Esophagus muscularis mucosa (tissue), 3 donors: ENCODE results near the gene WTIP.

Source experiments
- CTCF ChIP-seq, 3 experiments: fragments of 200-600 bp in 2 of 3; fragments of 450-650 bp in 1 of 3; sonication (generic) in 2 of 3; IDR thresholded peaks; one replicate each; pipeline ENCODE4 v1.5.1; 2017 to 2019; ENCODE audit warnings: antibody characterized with exemption in 3 of 3, mild to moderate bottlenecking in 2 of 3, moderate library complexity in 1 of 3
- EP300 ChIP-seq: sonication (generic); formaldehyde crosslinking; IDR thresholded peaks from one replicate; pipeline ENCODE4 v1.6.1; 2017; ENCODE audit warnings: antibody characterized with exemption

GRCh38 chr19:34457446-34457845, 24.1 kb upstream of the WTIP start:
- no peak for TF ChIP-seq CTCF (IDR thresholded peaks at IDR 0.05)
- TF ChIP-seq EP300, result no peak
